Inflammatory macrophage (primary cell): ENCODE results near the gene RNPEP.
"Not testable (repeated sequence)": the region's sequence is repeated elsewhere in the genome, so short reads cannot be mapped to it uniquely, and the experiment has no call there.

Source experiments
- DNase-seq, 2 donors: peaks; one replicate each; pipeline ENCODE4 v3.0.0-alpha.2; 2020 to 2022

The RNPEP gene

DNA sequence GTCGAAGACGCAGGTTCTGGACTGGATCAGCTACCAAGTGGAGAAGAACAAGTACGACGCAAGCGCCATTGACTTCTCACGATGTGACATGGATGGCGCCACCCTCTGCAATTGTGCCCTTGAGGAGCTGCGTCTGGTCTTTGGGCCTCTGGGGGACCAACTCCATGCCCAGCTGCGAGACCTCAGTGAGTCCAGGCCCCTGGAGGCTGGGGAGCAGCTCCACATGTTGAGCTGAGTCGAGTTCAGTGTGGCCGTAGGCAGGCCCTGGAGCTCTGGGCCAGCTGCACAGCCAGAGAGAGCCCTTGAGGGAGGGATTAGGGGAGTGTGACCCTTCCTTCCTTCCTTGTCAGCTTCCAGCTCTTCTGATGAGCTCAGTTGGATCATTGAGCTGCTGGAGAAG is 29.5 kb downstream of the RNPEP start:
- DNase-seq, result no peak

DNA sequence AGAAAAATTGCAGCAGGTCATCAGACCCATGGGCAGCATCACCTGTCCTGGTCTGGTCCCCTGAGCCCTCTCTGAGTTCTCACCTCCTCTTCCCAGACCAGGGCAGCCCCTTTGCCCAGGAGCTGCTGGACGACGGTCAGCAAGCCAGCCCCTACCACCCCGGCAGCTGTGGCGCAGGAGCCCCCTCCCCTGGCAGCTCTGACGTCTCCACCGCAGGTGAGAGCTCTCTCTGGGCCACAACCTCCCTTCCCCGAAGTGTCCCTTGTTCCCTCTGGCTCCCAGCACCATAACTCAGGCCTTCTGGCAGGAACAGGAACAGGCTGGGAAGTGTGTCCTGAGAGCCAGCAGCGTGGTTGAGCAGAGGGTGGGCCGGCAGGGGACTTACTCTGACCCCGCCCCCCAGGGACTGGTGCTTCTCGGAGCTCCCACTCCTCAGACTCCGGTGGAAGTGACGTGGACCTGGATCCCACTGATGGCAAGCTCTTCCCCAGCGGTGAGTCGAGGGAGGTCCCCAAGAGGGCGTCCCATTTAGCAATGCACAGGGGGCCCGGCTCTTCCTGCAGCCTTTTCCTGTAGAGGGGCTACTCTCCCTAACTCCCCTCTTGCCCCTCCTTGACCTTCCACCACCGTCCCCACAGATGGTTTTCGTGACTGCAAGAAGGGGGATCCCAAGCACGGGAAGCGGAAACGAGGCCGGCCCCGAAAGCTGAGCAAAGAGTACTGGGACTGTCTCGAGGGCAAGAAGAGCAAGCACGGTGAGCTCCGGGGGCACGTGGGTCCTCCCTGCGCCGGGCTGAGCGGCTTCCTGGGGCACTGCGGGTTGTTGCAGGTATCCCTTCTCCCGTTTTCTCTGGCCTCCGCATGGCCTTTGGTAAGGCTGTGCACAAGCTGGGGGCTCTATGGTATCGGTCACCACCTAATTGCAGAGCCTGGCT is 30.4 kb downstream of the RNPEP start:
- no peak for DNase-seq

DNA sequence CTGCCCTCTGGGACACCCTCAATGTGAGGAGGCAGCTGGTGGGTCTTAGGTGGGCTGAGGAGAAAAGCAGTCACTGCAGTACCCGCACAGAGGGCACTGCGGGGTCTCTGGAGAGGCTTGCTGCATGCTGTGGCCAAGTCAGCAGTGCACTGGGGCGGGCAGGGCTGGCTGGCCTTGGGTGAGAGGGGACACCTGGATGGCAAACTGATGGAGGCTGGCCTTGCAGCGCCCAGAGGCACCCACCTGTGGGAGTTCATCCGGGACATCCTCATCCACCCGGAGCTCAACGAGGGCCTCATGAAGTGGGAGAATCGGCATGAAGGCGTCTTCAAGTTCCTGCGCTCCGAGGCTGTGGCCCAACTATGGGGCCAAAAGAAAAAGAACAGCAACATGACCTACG is 31.2 kb downstream of the RNPEP start:
- no peak for DNase-seq

DNA sequence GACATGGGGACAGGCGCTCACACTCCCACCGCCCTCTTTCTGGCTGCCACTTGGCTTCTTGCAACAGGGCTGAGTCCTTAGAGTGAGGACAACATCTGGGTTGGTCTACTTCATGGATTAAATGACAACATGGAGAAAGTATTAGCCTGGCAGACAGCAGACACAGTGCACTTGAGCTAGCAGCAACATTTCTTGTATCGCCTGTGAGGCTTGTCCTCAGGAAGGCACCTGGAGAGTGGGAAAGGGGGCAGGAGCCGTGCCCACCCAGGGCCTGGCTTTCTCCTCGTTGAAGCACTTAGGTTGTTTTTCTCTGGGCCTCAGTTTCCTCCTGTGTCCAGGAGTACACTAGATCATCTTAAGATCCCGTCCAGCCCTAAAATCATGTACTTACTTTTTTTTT is 31.6 kb downstream of the RNPEP start:
- no peak for DNase-seq

DNA sequence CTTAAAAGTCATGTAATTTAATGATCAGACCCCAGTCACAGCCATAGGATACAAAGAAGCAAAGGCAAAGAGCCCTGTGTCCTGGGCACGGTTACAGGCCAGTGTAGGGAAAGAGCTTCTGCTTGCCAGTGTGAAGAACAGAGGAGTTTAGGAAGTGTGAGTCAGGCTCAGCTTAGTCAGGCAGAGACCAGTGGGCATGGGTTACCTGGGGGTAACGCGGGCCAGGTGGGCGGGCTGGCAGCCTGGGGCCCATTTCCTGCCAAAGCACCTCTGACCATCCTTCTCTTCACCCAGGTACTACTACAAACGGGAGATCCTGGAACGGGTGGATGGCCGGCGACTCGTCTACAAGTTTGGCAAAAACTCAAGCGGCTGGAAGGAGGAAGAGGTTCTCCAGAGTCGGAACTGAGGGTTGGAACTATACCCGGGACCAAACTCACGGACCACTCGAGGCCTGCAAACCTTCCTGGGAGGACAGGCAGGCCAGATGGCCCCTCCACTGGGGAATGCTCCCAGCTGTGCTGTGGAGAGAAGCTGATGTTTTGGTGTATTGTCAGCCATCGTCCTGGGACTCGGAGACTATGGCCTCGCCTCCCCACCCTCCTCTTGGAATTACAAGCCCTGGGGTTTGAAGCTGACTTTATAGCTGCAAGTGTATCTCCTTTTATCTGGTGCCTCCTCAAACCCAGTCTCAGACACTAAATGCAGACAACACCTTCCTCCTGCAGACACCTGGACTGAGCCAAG is 32.6 kb downstream of the RNPEP start:
- DNase-seq, result no peak

DNA sequence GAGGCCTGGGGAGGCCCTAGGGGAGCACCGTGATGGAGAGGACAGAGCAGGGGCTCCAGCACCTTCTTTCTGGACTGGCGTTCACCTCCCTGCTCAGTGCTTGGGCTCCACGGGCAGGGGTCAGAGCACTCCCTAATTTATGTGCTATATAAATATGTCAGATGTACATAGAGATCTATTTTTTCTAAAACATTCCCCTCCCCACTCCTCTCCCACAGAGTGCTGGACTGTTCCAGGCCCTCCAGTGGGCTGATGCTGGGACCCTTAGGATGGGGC is 33.2 kb downstream of the RNPEP start:
- no peak for DNase-seq

DNA sequence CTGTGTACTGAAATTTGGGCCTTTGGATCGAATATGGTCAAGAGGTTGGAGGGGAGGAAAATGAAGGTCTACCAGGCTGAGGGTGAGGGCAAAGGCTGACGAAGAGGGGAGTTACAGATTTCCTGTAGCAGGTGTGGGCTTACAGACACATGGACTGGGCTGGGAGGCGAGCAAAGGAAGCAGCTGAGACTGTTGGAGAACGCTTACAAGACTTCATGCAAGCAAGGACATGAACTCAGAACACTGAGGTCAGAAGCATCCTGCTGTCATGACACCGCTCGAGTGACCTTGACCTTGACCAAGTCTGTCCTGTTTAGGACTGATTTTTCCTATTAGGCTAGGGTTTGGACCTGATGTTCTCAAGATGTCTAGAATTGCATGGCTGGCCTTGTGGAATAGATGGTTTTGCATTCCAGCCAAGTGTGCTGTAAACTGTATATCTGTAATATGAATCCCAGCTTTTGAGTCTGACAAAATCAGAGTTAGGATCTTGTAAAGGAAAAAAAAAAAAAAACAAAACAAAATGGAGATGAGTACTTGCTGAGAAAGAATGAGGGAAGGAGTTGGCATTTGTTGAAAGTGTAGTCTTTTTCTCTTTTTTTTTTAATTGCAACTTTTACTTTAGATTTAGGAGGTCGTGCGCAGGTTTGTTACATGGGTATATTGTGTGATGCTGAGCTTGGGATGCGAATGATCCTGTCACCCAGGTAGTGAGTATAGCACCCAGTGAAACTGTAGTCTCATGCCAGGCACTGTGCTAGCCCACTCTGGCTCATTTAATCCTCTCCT is 33.8 kb downstream of the RNPEP start:
- DNase-seq, result no peak

DNA sequence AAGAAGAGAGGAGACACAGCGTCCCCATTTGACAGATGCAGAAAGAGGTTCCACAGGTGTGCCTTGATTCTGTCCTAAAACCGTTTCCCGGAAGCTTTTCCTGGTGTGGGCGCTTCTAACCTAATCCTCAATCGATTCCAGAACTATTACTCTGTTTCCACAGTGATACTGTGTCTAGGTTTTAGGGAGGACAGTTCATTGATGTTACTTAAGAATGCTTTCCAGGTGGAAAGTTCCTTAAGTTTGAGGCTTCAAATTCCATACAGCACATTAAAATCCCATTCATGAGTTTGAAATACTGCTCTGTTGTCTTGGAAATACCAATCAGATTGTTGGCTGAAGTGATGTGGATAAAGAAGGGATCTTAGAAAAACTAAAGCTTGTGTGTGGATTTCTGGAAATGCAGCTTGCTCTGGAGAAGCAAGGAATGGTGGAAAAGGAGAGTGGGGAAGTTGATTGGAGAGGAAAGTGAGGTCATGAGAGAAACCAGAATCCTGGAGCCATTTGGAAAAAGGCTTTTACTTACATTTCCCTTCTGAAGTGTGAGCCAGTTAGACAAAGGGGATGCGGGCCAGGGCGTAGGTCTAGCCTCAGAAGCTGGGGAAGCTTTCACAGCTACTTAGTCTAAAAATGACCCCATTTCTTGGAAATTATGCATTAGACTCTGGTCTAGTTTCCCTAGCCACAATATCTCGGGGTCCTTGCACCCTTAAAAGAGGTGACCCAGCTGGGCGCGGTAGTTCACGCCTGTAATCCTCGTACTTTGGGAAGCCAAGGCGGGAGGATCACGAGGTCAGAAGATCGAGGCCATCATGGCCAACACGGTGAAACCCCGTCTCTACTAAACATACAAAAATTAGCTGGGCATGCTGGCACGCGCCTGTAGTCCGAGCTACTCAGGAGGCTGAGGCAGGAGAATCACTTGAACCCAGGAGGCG is 34.6 kb downstream of the RNPEP start:
- no peak for DNase-seq

DNA sequence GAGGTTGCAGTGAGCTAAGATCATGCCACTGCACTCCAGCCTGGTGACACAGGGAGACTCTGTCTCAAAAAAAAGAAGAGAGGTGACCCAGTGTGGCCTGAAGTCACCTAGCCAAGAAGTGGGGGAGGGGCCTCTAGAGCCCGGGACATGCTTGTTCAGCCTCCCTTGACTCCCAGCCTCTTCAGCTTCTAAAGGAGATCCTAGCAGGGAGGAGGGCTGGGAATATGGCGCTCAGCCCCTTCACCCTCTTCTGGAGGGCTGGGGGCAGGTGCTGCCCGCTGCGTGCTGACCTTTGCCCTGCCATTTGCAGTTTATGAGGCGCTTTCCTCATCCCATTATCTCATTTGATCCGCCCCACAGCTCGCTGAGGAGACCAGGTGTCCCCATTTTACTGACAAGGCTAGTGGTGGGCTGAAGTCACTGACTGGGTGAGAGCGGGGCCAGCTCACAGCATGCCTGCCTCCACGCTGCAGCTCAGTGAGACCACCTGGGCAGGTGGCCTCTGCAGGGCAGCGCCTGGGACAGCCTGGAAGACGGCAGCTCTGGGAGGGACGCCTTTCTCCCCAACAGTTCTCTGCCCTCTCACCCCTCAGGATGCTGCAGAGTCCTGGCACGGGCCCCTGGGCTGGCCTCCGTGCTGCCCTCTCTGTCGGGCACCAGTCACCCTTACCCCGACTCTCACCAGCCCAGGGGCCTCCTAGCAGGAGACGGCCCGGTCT is 35.5 kb downstream of the RNPEP start:
- no peak for DNase-seq

DNA sequence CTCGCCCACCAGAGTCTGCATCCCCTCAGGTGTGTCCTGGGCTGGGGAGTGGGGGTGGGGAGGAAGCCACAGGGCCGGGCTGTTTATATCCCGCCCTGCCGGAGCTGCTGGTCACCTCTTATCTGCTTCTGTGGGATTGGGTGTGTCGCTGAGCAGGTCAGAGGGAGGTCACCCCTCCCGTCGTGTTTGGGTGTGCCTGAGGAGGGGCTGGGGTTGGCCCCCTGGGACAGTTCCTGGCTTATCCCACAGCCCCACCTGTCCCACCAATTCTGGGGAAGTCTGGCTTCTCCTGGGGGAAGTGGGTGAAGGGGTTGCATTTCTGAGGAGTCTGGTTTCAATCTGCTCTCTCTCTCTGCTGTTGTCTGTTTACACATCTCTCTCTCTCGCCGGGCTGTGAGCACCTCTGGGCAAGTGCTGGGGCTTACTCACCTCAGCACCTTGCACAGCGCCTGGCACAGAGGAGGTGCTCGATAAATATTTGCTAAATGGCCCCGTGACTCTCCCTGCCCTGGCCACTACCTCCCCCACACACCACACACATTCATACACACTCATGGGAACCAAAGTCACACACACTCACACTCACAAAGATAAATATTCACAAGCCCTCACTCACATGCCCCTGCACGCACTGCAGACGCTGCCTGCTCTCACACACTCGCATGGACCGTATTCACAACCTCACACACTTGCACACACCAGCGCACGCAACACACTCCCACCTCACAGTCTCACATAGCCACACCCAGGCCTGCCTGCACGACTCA is 36.2 kb downstream of the RNPEP start:
- no peak for DNase-seq

DNA sequence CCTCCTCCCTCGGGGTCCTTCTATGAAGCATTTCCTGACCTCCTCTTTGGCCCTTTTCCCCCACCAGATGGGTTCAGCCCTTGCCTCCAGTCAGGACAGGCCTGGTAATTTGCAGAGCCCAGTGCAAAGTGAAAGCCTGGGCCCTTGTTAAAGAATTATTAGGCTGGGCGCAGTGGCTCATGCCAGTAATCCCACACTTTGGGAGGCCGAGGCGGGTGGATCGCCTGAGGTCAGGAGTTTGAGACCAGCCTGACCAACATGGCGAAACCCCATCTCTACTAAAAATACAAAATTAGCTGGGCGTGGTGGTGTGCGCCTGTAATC is 36.7 kb downstream of the RNPEP start:
- not testable (repeated sequence) for DNase-seq

DNA sequence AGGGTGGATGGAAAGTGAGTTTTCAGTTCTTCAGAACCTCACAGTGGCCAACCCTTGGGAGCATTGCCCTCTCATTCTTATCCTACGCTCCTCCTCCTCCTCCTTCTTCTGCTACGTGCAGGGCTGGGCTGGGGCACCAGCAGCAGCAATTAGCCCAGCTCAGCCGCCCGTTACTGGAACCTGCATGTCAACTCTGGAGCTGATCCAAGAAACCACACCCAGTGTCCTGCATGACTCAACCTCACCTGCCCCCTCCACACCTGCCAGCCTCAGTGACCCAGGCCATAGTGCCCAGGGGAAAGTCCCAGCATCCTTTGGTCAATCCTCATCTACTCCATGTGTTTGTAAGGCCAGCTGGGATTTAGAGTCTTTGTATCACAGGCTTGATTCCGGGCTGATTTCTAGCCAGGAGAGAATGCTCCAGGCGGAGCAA is 40.6 kb downstream of the RNPEP start:
- DNase-seq, result no peak

DNA sequence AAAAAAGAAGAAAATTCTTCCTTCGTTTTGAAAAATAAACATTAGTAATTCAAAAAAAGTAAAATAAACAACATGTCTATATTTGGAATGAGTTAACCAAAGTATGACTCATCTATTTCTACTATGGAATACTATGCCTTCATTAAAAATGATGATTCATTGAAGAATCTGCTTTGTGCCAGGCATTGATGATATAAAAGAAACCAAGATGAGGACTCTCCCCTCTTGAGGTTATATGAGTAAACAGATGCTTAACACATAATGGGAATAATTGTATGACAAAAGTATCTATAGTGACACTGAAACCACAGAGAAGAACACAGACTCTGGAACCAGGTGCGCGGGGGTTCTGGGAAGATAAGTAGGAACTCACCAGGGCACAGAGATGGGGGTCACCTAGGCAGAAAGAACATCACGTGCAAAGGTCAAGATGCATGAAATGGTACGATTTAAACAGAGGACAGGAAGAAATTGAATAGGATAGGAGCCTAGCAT is 46.8 kb downstream of the RNPEP start:
- no peak for DNase-seq

DNA sequence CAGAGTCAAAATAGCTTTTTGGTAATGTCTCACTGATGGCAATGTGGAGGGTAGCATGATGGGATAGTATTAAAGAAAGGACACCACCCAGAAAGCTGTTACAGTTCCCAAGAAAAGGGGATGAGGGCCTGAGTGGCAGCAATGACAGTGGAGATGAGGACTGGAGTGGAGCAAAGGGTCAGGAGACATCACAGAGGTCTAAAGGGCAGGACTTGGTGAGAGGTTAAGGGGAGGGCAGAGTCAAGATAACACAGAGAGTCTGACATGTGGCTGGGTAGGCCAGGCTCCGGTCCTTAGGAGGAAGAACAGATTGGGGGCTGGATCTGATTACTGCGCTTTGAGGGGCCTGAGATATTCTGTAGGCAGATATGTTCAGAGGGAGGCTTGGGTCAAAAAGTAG is 47.3 kb downstream of the RNPEP start:
- DNase-seq, result no peak

DNA sequence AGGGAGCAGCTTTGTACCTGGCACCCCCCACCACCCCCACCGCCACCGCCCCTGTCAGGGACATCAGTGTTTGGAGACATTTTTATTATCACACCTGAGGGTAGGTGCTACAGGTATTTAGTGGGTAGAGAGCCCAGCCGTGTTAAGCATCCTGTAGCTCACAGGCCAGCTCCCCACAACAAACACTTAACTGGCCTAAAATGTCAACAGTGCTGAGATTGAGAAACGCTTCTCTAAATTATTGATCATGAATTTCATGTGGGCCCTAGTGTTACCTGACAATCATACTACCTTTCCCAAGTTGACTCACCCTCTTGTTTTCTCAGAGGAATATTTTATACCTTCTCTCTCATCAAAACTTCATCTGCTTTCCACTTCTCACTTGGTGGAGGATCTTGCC is 49.3 kb downstream of the RNPEP start:
- no peak for DNase-seq

DNA sequence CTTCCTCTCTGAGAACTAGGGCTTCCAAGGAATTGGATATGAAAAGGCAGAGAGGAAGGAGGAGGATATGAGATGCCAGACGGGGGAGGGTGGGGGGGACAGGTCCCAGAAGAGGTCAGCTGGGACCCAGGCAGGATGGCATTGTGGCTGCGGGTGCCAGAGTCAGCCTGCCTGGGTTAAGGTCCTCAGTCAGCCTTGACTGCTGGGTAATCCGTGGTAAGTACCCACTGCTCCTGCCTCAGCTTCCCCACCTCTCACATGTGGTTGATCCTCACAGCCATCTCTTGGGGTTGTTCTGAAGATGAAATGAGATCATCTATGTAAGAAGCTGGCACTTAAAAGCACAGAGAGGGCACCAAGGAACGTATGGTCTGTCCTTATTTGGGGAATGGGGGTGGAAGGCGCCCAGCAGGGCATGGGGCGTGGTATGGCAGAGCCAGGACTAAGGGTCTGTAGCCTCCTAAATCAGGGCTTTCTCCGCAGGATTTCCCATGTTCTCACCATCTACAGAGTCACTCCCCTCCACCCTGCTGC is 51.8 kb downstream of the RNPEP start:
- DNase-seq, result no peak

DNA sequence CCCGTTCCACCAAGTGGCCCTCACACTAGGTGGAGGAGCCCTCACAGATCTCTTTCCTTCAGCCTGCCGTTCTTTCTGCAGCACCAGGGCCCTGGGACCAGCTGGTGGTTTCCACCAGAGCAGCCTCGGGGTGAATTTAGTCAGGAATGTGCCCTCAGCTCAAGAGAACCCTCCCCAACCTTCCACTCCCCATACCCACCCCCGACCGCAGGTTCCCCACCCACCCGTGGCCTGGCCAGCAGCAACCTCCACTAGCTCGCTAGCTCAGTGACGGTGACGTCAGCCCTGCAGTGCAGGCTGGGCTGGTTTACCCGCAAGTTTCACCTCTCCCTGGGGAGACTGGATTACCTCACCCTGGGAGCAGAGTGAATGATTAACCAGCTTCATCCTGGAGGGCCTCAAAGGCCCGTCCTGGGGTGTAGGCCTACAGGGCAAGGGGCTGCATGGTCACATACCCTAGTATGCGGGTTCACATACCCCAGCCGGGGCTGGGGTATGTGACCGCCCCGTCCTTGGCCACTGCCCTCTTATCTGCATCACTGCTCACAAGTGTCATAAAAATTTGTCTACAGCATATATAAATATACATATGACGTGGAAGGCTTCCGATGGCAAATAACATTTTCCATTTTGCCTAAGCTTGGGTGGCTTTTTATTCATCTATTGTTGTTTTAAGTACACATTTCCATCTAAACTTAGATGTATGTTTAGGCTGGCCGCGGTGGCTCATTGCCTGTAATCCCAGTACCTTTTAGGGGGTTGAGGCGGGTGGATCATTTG is 52.4 kb downstream of the RNPEP start:
- no peak for DNase-seq

DNA sequence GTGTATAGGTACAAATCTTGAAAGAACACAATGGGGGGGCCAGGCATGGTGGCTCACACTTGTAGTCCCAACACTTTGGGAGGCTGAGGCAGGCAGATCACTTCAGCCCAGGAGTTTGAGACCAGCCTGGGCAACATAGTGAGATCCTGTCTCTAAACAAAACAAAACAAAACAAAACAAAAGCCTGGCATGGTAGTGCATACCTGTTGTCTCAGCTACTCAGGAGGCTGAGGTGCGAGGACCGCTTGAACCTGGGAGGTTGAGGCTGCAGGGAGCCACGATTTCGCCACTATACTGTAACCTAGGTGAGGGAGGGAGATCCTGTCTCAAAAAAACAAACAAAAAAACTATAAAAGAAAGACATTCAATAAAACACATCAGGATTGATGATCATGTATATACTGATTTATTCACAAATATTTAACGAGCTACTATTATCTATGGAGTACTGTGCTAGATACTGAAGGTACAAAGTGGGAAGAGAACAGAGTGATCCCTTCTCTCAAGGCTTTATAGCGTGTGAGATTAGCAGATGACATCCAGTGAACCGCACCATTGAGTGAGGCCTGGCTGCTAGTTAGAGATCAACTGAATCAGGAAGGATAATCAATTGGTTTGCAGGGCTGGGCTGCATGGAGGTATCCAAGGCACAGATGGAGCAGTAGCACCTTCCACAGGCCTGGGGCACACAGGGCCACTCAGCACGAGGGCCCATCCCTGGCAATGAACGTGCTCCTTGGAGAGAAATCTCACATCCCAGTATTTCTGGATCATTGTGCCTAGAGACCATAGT is 54.3 kb downstream of the RNPEP start:
- no peak for DNase-seq
